ENCODE data around the gene ZNF182.
"Not testable (repeated sequence)": the region's sequence is repeated elsewhere in the genome, so short reads cannot be mapped to it uniquely, and the experiment has no call there.

Gene ZNF182

GRCh38 chrX:48021026-48021900 is 17.5 kb upstream of the ZNF182 start:
- H2AFZ ChIP-seq (ENCODE audit: low read length): peak overlapping the region; percentile 88
- no peak overlapping the region for H2BK5ac ChIP-seq (ENCODE audit: low read length)
- H3K27ac ChIP-seq (replicated peaks; ENCODE audit: low read length): peak overlapping the region; percentile 75
- H3K27me3 ChIP-seq (ENCODE audit: control insufficient read depth in 3 of 3, insufficient read depth in 3 of 3, low read depth in 1 of 3, low read length in 3 of 3): no peaks in the 10 kb centered on the region
- H2BK15ac ChIP-seq (ENCODE audit: low read length): no peak overlapping the region
- no peak overlapping the region for H4K8ac ChIP-seq (ENCODE audit: low read depth, low read length)
- no peak overlapping the region for H3K23ac ChIP-seq (ENCODE audit: low read depth, low read length, poor library complexity)
- no peak overlapping the region for H2AK5ac ChIP-seq (ENCODE audit: low read depth, low read length)
- H3K9me3 ChIP-seq (replicated peaks in 1 of 2; ENCODE audit: control insufficient read depth in 2 of 2, insufficient read depth in 1 of 2, low read depth in 1 of 2, low read length in 2 of 2): no peaks in the 10 kb centered on the region
- H3K4me2 ChIP-seq (ENCODE audit: insufficient read depth, low read length, poor library complexity, severe bottlenecking): peak overlapping the region; percentile 33
- no peak overlapping the region for H3K14ac ChIP-seq (ENCODE audit: low read length)
- no peak overlapping the region for H4K91ac ChIP-seq (ENCODE audit: low read depth, low read length, poor library complexity)
- H3K36me3 ChIP-seq (replicated peaks in 1 of 2; ENCODE audit: control insufficient read depth in 2 of 2, insufficient read depth in 2 of 2, low read length in 2 of 2): no peaks in the 10 kb centered on the region
- H2BK120ac ChIP-seq (ENCODE audit: low read depth, low read length): no peak overlapping the region
- H3K79me1 ChIP-seq (ENCODE audit: low read depth, low read length): peaks cover 2% of the 10 kb centered on the region
- WGBS, 2 donors (ENCODE audit: extremely low coverage in 2 of 2, insufficient read length in 2 of 2, insufficient replicate concordance in 1 of 2): no CpG with 5 or more reads among the region's 30 CpGs
- H3K4ac ChIP-seq (ENCODE audit: low read length): no peak overlapping the region
- DNase-seq (ENCODE audit: low spot score): peak; percentile 80
- H2BK12ac ChIP-seq (ENCODE audit: low read length): no peak overlapping the region
- peak overlapping the region; percentile 27 for H3K18ac ChIP-seq (ENCODE audit: low read length)
- H3K9ac ChIP-seq (ENCODE audit: low read depth, low read length, poor library complexity): no peak overlapping the region
- H3K4me1 ChIP-seq (ENCODE audit: control insufficient read depth in 2 of 2, insufficient read depth in 1 of 2, low read depth in 1 of 2, low read length in 2 of 2): no peaks in the 10 kb centered on the region
- H3K4me3 ChIP-seq (ENCODE audit: low read length in 2 of 2): peak overlapping the region; percentile 59 to 91

DNA sequence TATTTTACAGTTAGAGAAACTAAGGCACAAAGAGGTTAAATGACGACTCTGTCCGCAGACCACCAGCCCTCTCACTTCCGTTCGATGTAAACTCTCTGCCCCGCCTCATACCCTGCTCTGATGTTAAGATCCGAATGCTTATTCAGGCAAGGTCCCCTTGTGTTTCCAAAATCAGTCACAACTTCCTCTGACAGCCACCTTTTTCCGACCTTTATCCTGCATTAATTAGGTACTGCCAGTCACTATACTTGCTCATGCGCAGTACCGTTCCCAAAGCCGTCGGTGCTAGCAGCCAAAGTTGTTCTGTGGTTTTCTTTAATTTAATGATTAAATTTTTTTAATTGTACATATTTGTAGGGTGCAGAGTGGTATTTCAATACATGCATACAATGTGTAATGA is 16.7 kb upstream of the ZNF182 start:
- H3K4ac ChIP-seq (ENCODE audit: low read length); H4K8ac ChIP-seq (ENCODE audit: low read depth, low read length); H3K79me1 ChIP-seq (ENCODE audit: low read depth, low read length); H4K91ac ChIP-seq (ENCODE audit: low read depth, low read length, poor library complexity); DNase-seq (ENCODE audit: low spot score); H3K23ac ChIP-seq (ENCODE audit: low read depth, low read length, poor library complexity); H3K4me3 ChIP-seq (ENCODE audit: low read length in 2 of 2); H3K27me3 ChIP-seq (ENCODE audit: control insufficient read depth in 3 of 3, insufficient read depth in 3 of 3, low read depth in 1 of 3, low read length in 3 of 3); H2BK12ac ChIP-seq (ENCODE audit: low read length); H3K9me3 ChIP-seq (replicated peaks in 1 of 2; ENCODE audit: control insufficient read depth in 2 of 2, insufficient read depth in 1 of 2, low read depth in 1 of 2, low read length in 2 of 2); H3K27ac ChIP-seq (replicated peaks; ENCODE audit: low read length); H2BK15ac ChIP-seq (ENCODE audit: low read length); H3K36me3 ChIP-seq (replicated peaks in 1 of 2; ENCODE audit: control insufficient read depth in 2 of 2, insufficient read depth in 2 of 2, low read length in 2 of 2); H2BK5ac ChIP-seq (ENCODE audit: low read length); H2AK5ac ChIP-seq (ENCODE audit: low read depth, low read length); H3K14ac ChIP-seq (ENCODE audit: low read length); H3K4me1 ChIP-seq (ENCODE audit: control insufficient read depth in 2 of 2, insufficient read depth in 1 of 2, low read depth in 1 of 2, low read length in 2 of 2); H3K4me2 ChIP-seq (ENCODE audit: insufficient read depth, low read length, poor library complexity, severe bottlenecking); H2BK120ac ChIP-seq (ENCODE audit: low read depth, low read length); H3K9ac ChIP-seq (ENCODE audit: low read depth, low read length, poor library complexity); H3K18ac ChIP-seq (ENCODE audit: low read length): not testable (repeated sequence)
- peak overlapping the region; percentile 88 for H2AFZ ChIP-seq (ENCODE audit: low read length)
- no CpG with 5 or more reads among the region's 11 CpGs for WGBS, 2 donors (ENCODE audit: extremely low coverage in 2 of 2, insufficient read length in 2 of 2, insufficient replicate concordance in 1 of 2)

DNA sequence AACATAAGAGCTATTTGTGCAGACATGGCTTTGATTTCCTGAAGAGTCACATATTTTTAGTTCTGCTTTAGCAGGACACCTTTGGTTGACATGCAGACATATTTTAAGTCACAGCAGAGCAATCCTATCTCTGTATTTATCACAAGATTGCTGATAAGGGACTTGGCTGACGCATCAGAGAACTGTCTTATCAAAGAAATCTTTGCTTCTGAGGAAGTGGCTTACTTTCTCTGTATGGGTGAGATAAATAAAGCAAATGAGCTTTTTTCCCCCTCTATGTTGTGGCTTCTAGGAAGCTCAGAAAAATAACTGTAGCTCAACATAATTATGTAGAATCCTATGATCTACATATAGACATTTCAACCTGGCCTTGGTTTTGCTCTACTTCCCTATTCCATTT is 16.1 kb upstream of the ZNF182 start:
- H3K27ac ChIP-seq (replicated peaks; ENCODE audit: low read length); H2BK15ac ChIP-seq (ENCODE audit: low read length); H3K4me1 ChIP-seq (ENCODE audit: control insufficient read depth in 2 of 2, insufficient read depth in 1 of 2, low read depth in 1 of 2, low read length in 2 of 2); H2BK5ac ChIP-seq (ENCODE audit: low read length); H2AFZ ChIP-seq (ENCODE audit: low read length); H3K27me3 ChIP-seq (ENCODE audit: control insufficient read depth in 3 of 3, insufficient read depth in 3 of 3, low read depth in 1 of 3, low read length in 3 of 3); H4K8ac ChIP-seq (ENCODE audit: low read depth, low read length); H3K36me3 ChIP-seq (replicated peaks in 1 of 2; ENCODE audit: control insufficient read depth in 2 of 2, insufficient read depth in 2 of 2, low read length in 2 of 2); H3K4me2 ChIP-seq (ENCODE audit: insufficient read depth, low read length, poor library complexity, severe bottlenecking); H3K14ac ChIP-seq (ENCODE audit: low read length); H2AK5ac ChIP-seq (ENCODE audit: low read depth, low read length); H3K4me3 ChIP-seq (ENCODE audit: low read length in 2 of 2); H3K79me1 ChIP-seq (ENCODE audit: low read depth, low read length); H3K4ac ChIP-seq (ENCODE audit: low read length); H2BK120ac ChIP-seq (ENCODE audit: low read depth, low read length); H3K9ac ChIP-seq (ENCODE audit: low read depth, low read length, poor library complexity); H3K18ac ChIP-seq (ENCODE audit: low read length); H3K23ac ChIP-seq (ENCODE audit: low read depth, low read length, poor library complexity); H3K9me3 ChIP-seq (replicated peaks in 1 of 2; ENCODE audit: control insufficient read depth in 2 of 2, insufficient read depth in 1 of 2, low read depth in 1 of 2, low read length in 2 of 2); H2BK12ac ChIP-seq (ENCODE audit: low read length); H4K91ac ChIP-seq (ENCODE audit: low read depth, low read length, poor library complexity); DNase-seq (ENCODE audit: low spot score): not testable (repeated sequence)
- WGBS, 2 donors (ENCODE audit: extremely low coverage in 2 of 2, insufficient read length in 2 of 2, insufficient replicate concordance in 1 of 2): no CpG with 5 or more reads among the region's 1 CpG

DNA sequence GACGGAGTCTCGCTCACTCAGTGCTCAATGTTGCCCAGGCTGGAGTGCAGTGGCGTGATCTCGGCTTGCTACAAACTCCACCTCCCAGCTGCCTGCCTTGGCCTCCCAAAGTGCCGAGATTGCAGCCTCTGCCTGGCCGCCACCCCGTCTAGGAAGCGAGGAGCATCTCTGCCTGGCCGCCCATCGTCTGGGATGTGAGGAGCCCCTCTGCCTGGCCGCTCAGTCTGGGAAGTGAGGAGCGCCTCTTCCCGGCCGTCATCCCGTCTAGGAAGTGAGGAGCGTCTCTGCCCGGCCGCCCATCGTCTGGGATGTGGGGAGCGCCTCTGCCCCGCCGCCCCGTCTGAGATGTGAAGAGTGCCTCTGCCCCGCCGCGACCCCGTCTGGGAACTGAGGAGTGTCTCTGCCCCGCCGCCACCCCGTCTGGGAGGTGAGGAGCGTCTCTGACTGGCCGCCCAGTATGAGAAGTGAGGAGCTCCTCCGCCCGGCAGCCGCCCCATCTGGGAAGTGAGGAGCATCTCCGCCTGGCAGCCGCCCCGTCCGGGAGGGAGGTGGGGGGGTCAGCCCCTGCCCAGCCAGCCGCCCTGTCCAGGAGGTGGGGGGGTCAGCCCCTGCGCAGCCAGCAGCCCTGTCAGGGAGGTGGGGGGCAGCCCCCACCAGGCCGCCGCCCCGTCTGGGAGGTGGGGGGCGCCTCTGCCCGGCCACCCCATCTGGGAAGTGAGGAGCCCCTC is 13.0 kb upstream of the ZNF182 start:
- H2BK120ac ChIP-seq (ENCODE audit: low read depth, low read length); H3K27ac ChIP-seq (replicated peaks; ENCODE audit: low read length); H3K4me2 ChIP-seq (ENCODE audit: insufficient read depth, low read length, poor library complexity, severe bottlenecking); H3K36me3 ChIP-seq (replicated peaks in 1 of 2; ENCODE audit: control insufficient read depth in 2 of 2, insufficient read depth in 2 of 2, low read length in 2 of 2); H4K91ac ChIP-seq (ENCODE audit: low read depth, low read length, poor library complexity); H2AFZ ChIP-seq (ENCODE audit: low read length); DNase-seq (ENCODE audit: low spot score); H2AK5ac ChIP-seq (ENCODE audit: low read depth, low read length); H4K8ac ChIP-seq (ENCODE audit: low read depth, low read length); H3K14ac ChIP-seq (ENCODE audit: low read length); H3K4ac ChIP-seq (ENCODE audit: low read length); H3K4me1 ChIP-seq (ENCODE audit: control insufficient read depth in 2 of 2, insufficient read depth in 1 of 2, low read depth in 1 of 2, low read length in 2 of 2); H3K79me1 ChIP-seq (ENCODE audit: low read depth, low read length); H2BK5ac ChIP-seq (ENCODE audit: low read length); H3K9ac ChIP-seq (ENCODE audit: low read depth, low read length, poor library complexity); H2BK15ac ChIP-seq (ENCODE audit: low read length); H3K23ac ChIP-seq (ENCODE audit: low read depth, low read length, poor library complexity); H3K27me3 ChIP-seq (ENCODE audit: control insufficient read depth in 3 of 3, insufficient read depth in 3 of 3, low read depth in 1 of 3, low read length in 3 of 3); H3K9me3 ChIP-seq (replicated peaks in 1 of 2; ENCODE audit: control insufficient read depth in 2 of 2, insufficient read depth in 1 of 2, low read depth in 1 of 2, low read length in 2 of 2); H3K18ac ChIP-seq (ENCODE audit: low read length); H3K4me3 ChIP-seq (ENCODE audit: low read length in 2 of 2); H2BK12ac ChIP-seq (ENCODE audit: low read length): not testable (repeated sequence)
- no CpG with 5 or more reads among the region's 46 CpGs for WGBS, 2 donors (ENCODE audit: extremely low coverage in 2 of 2, insufficient read length in 2 of 2, insufficient replicate concordance in 1 of 2)

Data from neuronal stem cell (in vitro differentiated cells).